CD14-positive monocyte (primary cell): ENCODE data around the gene TRIM34. TPM values are rescaled to one million over a fixed set of nuclear protein-coding genes. Genes with fewer than 3 reads are reported as not detected.
A peak's percentile ranks its signal among the peaks of the same experiment; 100 is the strongest.

Source experiments
- DNase-seq, 3 donors: peaks; one replicate each; pipeline ENCODE4 v3.0.0-alpha.2; 2011 to 2022
- H2AFZ ChIP-seq: 2 replicates; pipeline ENCODE4 v1.6.0; 2012; ENCODE audit warnings: mild to moderate bottlenecking, low read depth, low read length, inconsistent platforms; ENCODE audit not compliant: insufficient read depth, poor library complexity, severe bottlenecking
- H3K27ac ChIP-seq, 2 donors: 1 replicate in 1 of 2; 2 replicates in 1 of 2; pipeline ENCODE4 v1.5.1; 2012 to 2013; ENCODE audit warnings: low read length in 2 of 2, control low read depth in 1 of 2, inconsistent platforms in 1 of 2, low read depth in 1 of 2, mild to moderate bottlenecking in 1 of 2
- H3K27me3 ChIP-seq, 2 donors: one replicate each; pipeline versions ENCODE4 v1.6.0 to v1.6.1; 2011 to 2013; ENCODE audit warnings: low read length in 2 of 2; ENCODE audit not compliant: control insufficient read depth in 2 of 2, insufficient read depth in 2 of 2
- H3K36me3 ChIP-seq, 2 donors: replicated peaks in 1 of 2; 1 replicate in 1 of 2; 2 replicates in 1 of 2; pipeline versions ENCODE4 v1.5.1 to v1.6.1; 2012 to 2013; ENCODE audit warnings: low read length in 2 of 2, control low read depth in 1 of 2, inconsistent platforms in 1 of 2, mild to moderate bottlenecking in 1 of 2; ENCODE audit not compliant: insufficient read depth in 2 of 2, control insufficient read depth in 1 of 2
- H3K4me1 ChIP-seq, 2 donors: 1 replicate in 1 of 2; 2 replicates in 1 of 2; pipeline versions ENCODE4 v1.5.1 to v1.6.1; 2012 to 2013; ENCODE audit warnings: low read length in 2 of 2, control low read depth in 1 of 2, inconsistent platforms in 1 of 2, mild to moderate bottlenecking in 1 of 2, moderate library complexity in 1 of 2; ENCODE audit not compliant: insufficient read depth in 2 of 2, control insufficient read depth in 1 of 2
- H3K4me2 ChIP-seq: replicated peaks from 2 replicates; pipeline ENCODE3; 2012; ENCODE audit warnings: low read length, moderate library complexity, mild to moderate bottlenecking; ENCODE audit not compliant: poor library complexity, severe bottlenecking; ENCODE audit errors: extremely low read depth
- H3K4me3 ChIP-seq, 3 experiments: fragments of 200-600 bp in 1 of 3; sonication (generic) in 1 of 3; replicated peaks in 1 of 3; 1 replicate in 2 of 3; 2 replicates in 1 of 3; pipeline ENCODE4 v1.5.1; 2011 to 2013; ENCODE audit warnings: low read length in 3 of 3, mild to moderate bottlenecking in 3 of 3, control low read depth in 2 of 3, low read depth in 2 of 3, inconsistent platforms in 1 of 3, moderate library complexity in 1 of 3
- H3K79me2 ChIP-seq: 2 replicates; pipeline ENCODE4 v1.6.0; 2012; ENCODE audit warnings: mild to moderate bottlenecking, control low read depth, inconsistent platforms, low read length, moderate library complexity; ENCODE audit not compliant: insufficient read depth
- H3K9ac ChIP-seq: 2 replicates; pipeline ENCODE4 v1.6.0; 2017; ENCODE audit warnings: low read length, mild to moderate bottlenecking; ENCODE audit not compliant: insufficient read depth, poor library complexity, severe bottlenecking
- H3K9me3 ChIP-seq, 2 donors: replicated peaks in 1 of 2; 1 replicate in 1 of 2; 2 replicates in 1 of 2; pipeline versions ENCODE4 v1.5.1 to v1.6.1; 2012 to 2013; ENCODE audit warnings: low read length in 2 of 2, control low read depth in 1 of 2; ENCODE audit not compliant: control insufficient read depth in 1 of 2, insufficient read depth in 1 of 2
- H4K20me1 ChIP-seq: 2 replicates; pipeline ENCODE4 v1.6.0; 2012; ENCODE audit warnings: mild to moderate bottlenecking, low read length, control low read depth, moderate library complexity; ENCODE audit not compliant: insufficient read depth
- H3K27ac Mint-ChIP-seq, 7 donors: one replicate each; pipeline ENCODE4 v1.8.0; 2020; ENCODE audit warnings: mild to moderate bottlenecking in 7 of 7, mixed read lengths in 7 of 7, moderate library complexity in 6 of 7, inconsistent platforms in 2 of 7
- H3K27me3 Mint-ChIP-seq, 3 donors: one replicate each; pipeline ENCODE4 v1.8.0; 2021 to 2022; ENCODE audit warnings: low read depth in 3 of 3, mild to moderate bottlenecking in 3 of 3, mixed read lengths in 3 of 3, moderate library complexity in 3 of 3, inconsistent platforms in 1 of 3
- H3K36me3 Mint-ChIP-seq, 2 donors: one replicate each; pipeline ENCODE4 v1.8.0; 2020; ENCODE audit warnings: mixed read lengths in 2 of 2, inconsistent platforms in 1 of 2, mild to moderate bottlenecking in 1 of 2
- H3K4me1 Mint-ChIP-seq: one replicate; pipeline ENCODE4 v1.8.0; 2020; ENCODE audit warnings: mild to moderate bottlenecking, mixed read lengths
- H3K4me3 Mint-ChIP-seq, 2 donors: one replicate each; pipeline ENCODE4 v1.8.0; 2020; ENCODE audit warnings: mild to moderate bottlenecking in 2 of 2, mixed read lengths in 2 of 2, moderate library complexity in 1 of 2
- H3K9me3 Mint-ChIP-seq, 7 donors: one replicate each; pipeline ENCODE4 v1.8.0; 2020 to 2022; ENCODE audit warnings: mixed read lengths in 7 of 7, mild to moderate bottlenecking in 6 of 7, moderate library complexity in 6 of 7, inconsistent platforms in 2 of 7
- CTCF ChIP-seq: fragments of 200-600 bp; IDR thresholded peaks from one replicate; pipeline ENCODE4 v1.8.0; 2022; ENCODE audit warnings: antibody characterized with exemption, mild to moderate bottlenecking
- WGBS: methylation state at CpG from one replicate; pipeline ENCODE4 v1.1.5; 2013; ENCODE audit warnings: missing lambda C conversion rate; ENCODE audit not compliant: insufficient coverage; 5-methylcytosine and 5-hydroxymethylcytosine counted together
- intact Hi-C, 2 donors: fragments of 100-400 bp; cut with micrococcal nuclease; formaldehyde crosslinking; loops; one replicate each; pipeline versions ENCODE4 v1.15.0 to v1.15.1; 2023
- polyA plus RNA-seq, 3 donors: library from polyadenylated mRNA; depleted of rRNA in 1 of 3; unstranded in 2 of 3; stranded (reverse) in 1 of 3; fragments of 300-500 nt in 2 of 3; fragments of >200 nt in 1 of 3; fragmentation: Illumina TruSeq in 2 of 3; gene quantifications; 1 replicate in 2 of 3; 2 replicates in 1 of 3; pipeline ENCODE4 v1.2.3, GENCODE V29; 2012 to 2021

TRIM34 gene
- polyA plus RNA-seq, 3 donors = 21.9 to 25.7 (median 23.5) TPM

GRCh38 chr11:5593146-5593545, 31.7 kb upstream of the TRIM34 start:
- no CpG with 5 or more reads among the region's 1 CpG for WGBS
- Histone ChIP-seq H3K27me3 (no peaks in the 10 kb centered on the region), H3K36me3 (no peaks in the 10 kb centered on the region), H3K27ac (no peak overlapping the region), H3K4me2 (no peak overlapping the region), H3K4me1 (peaks cover 0 to 7% of the 10 kb centered on the region in 2 donors), H2AFZ (no peak overlapping the region), H3K4me3 (no peak overlapping the region), H3K9ac (no peak overlapping the region), H3K79me2 (no peaks in the 10 kb centered on the region), H4K20me1 (no peaks in the 10 kb centered on the region), H3K9me3 (no peaks in the 10 kb centered on the region)
- no peaks in the 10 kb centered on the region for H3K36me3 Mint-ChIP-seq
- H3K27ac Mint-ChIP-seq = no peak overlapping the region
- TF ChIP-seq CTCF = no peak
- H3K4me3 Mint-ChIP-seq = no peak overlapping the region
- peaks cover 0 to 2% (median 0%) of the 10 kb centered on the region in 3 donors for H3K27me3 Mint-ChIP-seq
- peaks cover 17% of the 10 kb centered on the region for H3K4me1 Mint-ChIP-seq
- H3K9me3 Mint-ChIP-seq = peaks cover 0 to 9% (median 2%) of the 10 kb centered on the region in 7 donors
- intact Hi-C loops = no loop called here
- no peak for DNase-seq

GRCh38 chr11:5596607-5597201, 28.1 kb upstream of the TRIM34 start, which contains the start of gene TRIM6:
Gene TRIM6, plus strand, starts transcription at chr11:5596637. Its CDS starts 261 bp downstream, at chr11:5596898.
- Mint-ChIP-seq H3K4me3 (peak within 1 kb of the TSS; percentile 83 to 96), H3K4me1 (peaks cover 19% of the 10 kb centered on the region), H3K27ac (peak within 1 kb of the TSS in 6 of 7 donors; percentile 50 to 80 (median 69)), H3K27me3 (peaks cover 0 to 2% (median 0%) of the 10 kb centered on the region in 3 donors), H3K36me3 (no peaks in the 10 kb centered on the region), H3K9me3 (peaks cover 0 to 3% (median 0%) of the 10 kb centered on the region in 7 donors)
- peak within 1 kb of the TSS; percentile 49 for H2AFZ ChIP-seq
- no peaks in the 10 kb centered on the region for H3K27me3 ChIP-seq
- no peaks in the 10 kb centered on the region for H3K36me3 ChIP-seq
- H3K4me3 ChIP-seq = peak within 1 kb of the TSS; percentile 19 to 66 (median 57)
- H3K9ac ChIP-seq = no peak within 1 kb of the TSS
- TF ChIP-seq CTCF = no peak
- H4K20me1 ChIP-seq = no peaks in the 10 kb centered on the region
- intact Hi-C loops = no loop called here
- H3K79me2 ChIP-seq = no peaks in the 10 kb centered on the region
- peaks cover 0 to 7% of the 10 kb centered on the region in 2 donors for H3K4me1 ChIP-seq
- WGBS = 7% methylated on average over 13 of the region's 20 CpGs
- no peaks in the 10 kb centered on the region for H3K9me3 ChIP-seq
- H3K27ac ChIP-seq = no peak within 1 kb of the TSS
- DNase-seq = peak; percentile 10 to 35 (median 32)
- peak within 1 kb of the TSS; percentile 69 for H3K4me2 ChIP-seq
